Renal pelvis (tissue), 12 donors: ENCODE results near the gene PFN1. TPM values are rescaled to one million over a fixed set of nuclear protein-coding genes. Genes with fewer than 3 reads are reported as not detected.
A peak's percentile ranks its signal among the peaks of the same experiment; 100 is the strongest.

Experiments
- DNase-seq: peaks from one replicate; pipeline ENCODE4 v3.0.0-alpha.2; 2013
- long read RNA-seq, 16 experiments: transcript quantifications; one replicate each; lab custom pipeline, GENCODE V29; 2026
- polyA plus RNA-seq, 3 donors: library from polyadenylated mRNA; unstranded; fragments of 120-200 nt; gene quantifications; one replicate each; pipeline ENCODE4 v1.2.1, GENCODE V29; 2013; ENCODE audit not compliant: insufficient read length in 3 of 3

Gene PFN1
- polyA plus RNA-seq = 100 to 1,000 TPM; 401 to 502 (median 460) TPM
- long read RNA-seq, donor 1, transcript PFN1-201 (3 exons, 1,291 nt) = major isoform, 518 of 613 reads
- long read RNA-seq, donor 1, transcript PFN1-203 (2 exons, 1,173 nt) = minor isoform, 61 of 613 reads
- long read RNA-seq, donor 1, partial matches to known transcripts = 10 of 613 reads
- long read RNA-seq, donor 1, other reads (novel, unspliced or antisense) = 24 of 613 reads
- long read RNA-seq, donor 2, transcript PFN1-201 (3 exons, 1,291 nt) = major isoform, 576 of 691 reads
- long read RNA-seq, donor 2, transcript PFN1-203 (2 exons, 1,173 nt) = minor isoform, 81 of 691 reads
- long read RNA-seq, donor 2, partial matches to known transcripts = 14 of 691 reads
- long read RNA-seq, donor 2, other reads (novel, unspliced or antisense) = 20 of 691 reads
- long read RNA-seq, donor 3, transcript PFN1-203 (2 exons, 1,173 nt) = minor isoform, 103 of 624 reads
- long read RNA-seq, donor 3, transcript PFN1-201 (3 exons, 1,291 nt) = major isoform, 498 of 624 reads
- long read RNA-seq, donor 3, partial matches to known transcripts = 10 of 624 reads
- long read RNA-seq, donor 3, other reads (novel, unspliced or antisense) = 13 of 624 reads
- long read RNA-seq, donor 4, transcript PFN1-203 (2 exons, 1,173 nt) = minor isoform, 90 of 752 reads
- long read RNA-seq, donor 4, transcript PFN1-201 (3 exons, 1,291 nt) = major isoform, 631 of 752 reads
- long read RNA-seq, donor 4, partial matches to known transcripts = 10 of 752 reads
- long read RNA-seq, donor 4, other reads (novel, unspliced or antisense) = 21 of 752 reads
- long read RNA-seq, donor 5, transcript PFN1-201 (3 exons, 1,291 nt) = major isoform, 311 of 368 reads
- long read RNA-seq, donor 5, transcript PFN1-203 (2 exons, 1,173 nt) = minor isoform, 50 of 368 reads
- long read RNA-seq, donor 5, partial matches to known transcripts = 0 of 368 reads
- long read RNA-seq, donor 5, other reads (novel, unspliced or antisense) = 7 of 368 reads
- long read RNA-seq, donor 6, transcript PFN1-203 (2 exons, 1,173 nt) = minor isoform, 73 of 560 reads
- long read RNA-seq, donor 6, transcript PFN1-201 (3 exons, 1,291 nt) = major isoform, 408 of 560 reads
- long read RNA-seq, donor 6, partial matches to known transcripts = 65 of 560 reads
- long read RNA-seq, donor 6, other reads (novel, unspliced or antisense) = 14 of 560 reads
- long read RNA-seq, donor 7, transcript PFN1-203 (2 exons, 1,173 nt) = minor isoform, 144 of 839 reads
- long read RNA-seq, donor 7, transcript PFN1-201 (3 exons, 1,291 nt) = major isoform, 662 of 839 reads
- long read RNA-seq, donor 7, partial matches to known transcripts = 15 of 839 reads
- long read RNA-seq, donor 7, other reads (novel, unspliced or antisense) = 18 of 839 reads
- long read RNA-seq, donor 8, transcript PFN1-201 (3 exons, 1,291 nt) = major isoform, 199 of 228 reads
- long read RNA-seq, donor 8, transcript PFN1-203 (2 exons, 1,173 nt) = minor isoform, 29 of 228 reads
- long read RNA-seq, donor 8, partial matches to known transcripts = 0 of 228 reads
- long read RNA-seq, donor 8, other reads (novel, unspliced or antisense) = 0 of 228 reads
- long read RNA-seq, donor 9, transcript PFN1-203 (2 exons, 1,173 nt) = minor isoform, 93 of 722 reads
- long read RNA-seq, donor 9, transcript PFN1-201 (3 exons, 1,291 nt) = major isoform, 597 of 722 reads
- long read RNA-seq, donor 9, partial matches to known transcripts = 32 of 722 reads
- long read RNA-seq, donor 9, other reads (novel, unspliced or antisense) = 0 of 722 reads
- long read RNA-seq, donor 10, transcript PFN1-203 (2 exons, 1,173 nt) = minor isoform, 77 of 610 reads
- long read RNA-seq, donor 10, transcript PFN1-201 (3 exons, 1,291 nt) = major isoform, 484 of 610 reads
- long read RNA-seq, donor 10, partial matches to known transcripts = 33 of 610 reads
- long read RNA-seq, donor 10, other reads (novel, unspliced or antisense) = 16 of 610 reads
- long read RNA-seq, donor 11, transcript PFN1-203 (2 exons, 1,173 nt) = minor isoform, 57 of 467 reads
- long read RNA-seq, donor 11, transcript PFN1-201 (3 exons, 1,291 nt) = major isoform, 395 of 467 reads
- long read RNA-seq, donor 11, partial matches to known transcripts = 15 of 467 reads
- long read RNA-seq, donor 11, other reads (novel, unspliced or antisense) = 0 of 467 reads
- long read RNA-seq, donor 12, transcript PFN1-203 (2 exons, 1,173 nt) = minor isoform, 90 of 753 reads
- long read RNA-seq, donor 12, transcript PFN1-201 (3 exons, 1,291 nt) = major isoform, 579 of 753 reads
- long read RNA-seq, donor 12, partial matches to known transcripts = 71 of 753 reads
- long read RNA-seq, donor 12, other reads (novel, unspliced or antisense) = 13 of 753 reads
- long read RNA-seq, donor 13, transcript PFN1-203 (2 exons, 1,173 nt) = minor isoform, 57 of 395 reads
- long read RNA-seq, donor 13, transcript PFN1-201 (3 exons, 1,291 nt) = major isoform, 250 of 395 reads
- long read RNA-seq, donor 13, partial matches to known transcripts = 81 of 395 reads
- long read RNA-seq, donor 13, other reads (novel, unspliced or antisense) = 7 of 395 reads
- long read RNA-seq, donor 14 = 0 reads
- long read RNA-seq, donor 15 = 0 reads
- long read RNA-seq, donor 16, transcript PFN1-201 (3 exons, 1,291 nt) = major isoform, 606 of 740 reads
- long read RNA-seq, donor 16, transcript PFN1-203 (2 exons, 1,173 nt) = minor isoform, 100 of 740 reads
- long read RNA-seq, donor 16, partial matches to known transcripts = 11 of 740 reads
- long read RNA-seq, donor 16, other reads (novel, unspliced or antisense) = 23 of 740 reads

GRCh38 chr17:4948166-4948930 lies at the start of gene PFN1:
Gene PFN1 (minus strand): TSS chr17:4948530. CDS start chr17:4948394, 136 bp downstream.
- peak; percentile 90 for DNase-seq

GRCh38 chr17:4997302-4998026 lies 49.1 kb upstream of the PFN1 start, which contains the start of the genes INCA1 and KIF1C:
Gene INCA1 (minus strand): TSS chr17:4997522. CDS start chr17:4994437, 3,085 bp downstream.
Gene KIF1C (plus strand): TSS chr17:4997950. CDS start chr17:5000247, 2,297 bp downstream.
- DNase-seq = peak; percentile 92

- no peak for DNase-seq
These were observed 45.8 kb upstream of the PFN1 start for GRCh38 chr17:4994081-4994595.

- no peak for DNase-seq
These were observed 39.6 kb upstream of the PFN1 start for GRCh38 chr17:4987767-4988567.

- peak; percentile 82 for DNase-seq
These were observed 38.8 kb upstream of the PFN1 start, which contains the start of gene CAMTA2 for GRCh38 chr17:4986951-4987766. Gene CAMTA2 (minus strand): TSS chr17:4987675. CDS start chr17:4986222, 1,453 bp downstream.

- DNase-seq = no peak
These were observed 38.1 kb upstream of the PFN1 start for GRCh38 chr17:4986403-4986802.

- no peak for DNase-seq
These were observed 34.0 kb upstream of the PFN1 start for GRCh38 chr17:4982305-4982704.

GRCh38 chr17:4980644-4981216 lies 32.4 kb upstream of the PFN1 start:
- DNase-seq = peak; percentile 75

GRCh38 chr17:4978726-4979125 lies 30.4 kb upstream of the PFN1 start:
- DNase-seq = no peak

GRCh38 chr17:4974115-4974670 lies 25.9 kb upstream of the PFN1 start:
- DNase-seq = no peak

- no peak for DNase-seq
These were observed 25.2 kb upstream of the PFN1 start for GRCh38 chr17:4973256-4974114.

- DNase-seq = no peak
These were observed 24.4 kb upstream of the PFN1 start for GRCh38 chr17:4972752-4973151.

- no peak for DNase-seq
These were observed 24.0 kb upstream of the PFN1 start for GRCh38 chr17:4972322-4972721.
